GM08714 (cell line): ENCODE measurements around the gene KRT83.
"Not testable (repeated sequence)": the region's sequence is repeated elsewhere in the genome, so short reads cannot be mapped to it uniquely, and the experiment has no call there.

ENCODE experiments used
- H3K4me3 ChIP-seq: fragments of 200-500 bp; sonication (Bioruptor generic); 2 replicates; pipeline ENCODE4 v1.5.1; 2014; ENCODE audit warnings: mild to moderate bottlenecking, low read length, inconsistent platforms
- ZNF274 ChIP-seq: IDR thresholded peaks from 2 replicates; pipeline ENCODE4 v1.6.1; 2012; ENCODE audit warnings: mild to moderate bottlenecking, low read depth, low read length

The KRT83 gene

GRCh38 chr12:52327830-52328500 is 6.8 kb upstream of the KRT83 start:
- TF ChIP-seq ZNF274, result no peak
- no peak overlapping the region for H3K4me3 ChIP-seq

GRCh38 chr12:52327052-52327829 is 6.0 kb upstream of the KRT83 start:
- H3K4me3 ChIP-seq, result no peak overlapping the region
- no peak for TF ChIP-seq ZNF274

- TF ChIP-seq ZNF274, result no peak
- no peak overlapping the region for H3K4me3 ChIP-seq
Observed at GRCh38 chr12:52324153-52324444, 2.9 kb upstream of the KRT83 start.

- no peak overlapping the region for H3K4me3 ChIP-seq
- no peak for TF ChIP-seq ZNF274
Observed at GRCh38 chr12:52323416-52324152, 2.4 kb upstream of the KRT83 start.

- no peak for TF ChIP-seq ZNF274
- no peak overlapping the region for H3K4me3 ChIP-seq
Observed at GRCh38 chr12:52323001-52323400, 1.8 kb upstream of the KRT83 start.

- TF ChIP-seq ZNF274, result no peak
- no peak overlapping the region for H3K4me3 ChIP-seq
Observed at GRCh38 chr12:52322069-52322468, 871 bp upstream of the KRT83 start.

- TF ChIP-seq ZNF274, result no peak
- no peak overlapping the region for H3K4me3 ChIP-seq
Observed at GRCh38 chr12:52321418-52321817, 220 bp upstream of the KRT83 start.

- TF ChIP-seq ZNF274, result no peak
- H3K4me3 ChIP-seq, result no peak overlapping the region
Observed at GRCh38 chr12:52319097-52319496, 2.1 kb downstream of the KRT83 start.

- no peak for TF ChIP-seq ZNF274
Observed at GRCh38 chr12:52318241-52318990, 2.8 kb downstream of the KRT83 start.

GRCh38 chr12:52317468-52318052 is 3.6 kb downstream of the KRT83 start:
- H3K4me3 ChIP-seq, result no peak overlapping the region
- no peak for TF ChIP-seq ZNF274

More at GRCh38 chr12:52318241-52318990, 2.8 kb downstream of the KRT83 start:
- no peak overlapping the region for H3K4me3 ChIP-seq

GRCh38 chr12:52316701-52317100 is 4.5 kb downstream of the KRT83 start:
- no peak for TF ChIP-seq ZNF274
- no peak overlapping the region for H3K4me3 ChIP-seq

GRCh38 chr12:52316290-52316689 is 4.9 kb downstream of the KRT83 start:
- H3K4me3 ChIP-seq, result no peak overlapping the region
- TF ChIP-seq ZNF274, result no peak

GRCh38 chr12:52315721-52316120 is 5.5 kb downstream of the KRT83 start:
- not testable (repeated sequence) for H3K4me3 ChIP-seq

GRCh38 chr12:52314511-52314910 is 6.7 kb downstream of the KRT83 start:
- no peak for TF ChIP-seq ZNF274
- no peak overlapping the region for H3K4me3 ChIP-seq
